ENCODE measurements around the gene LMX1B.

Gene LMX1B

DNA sequence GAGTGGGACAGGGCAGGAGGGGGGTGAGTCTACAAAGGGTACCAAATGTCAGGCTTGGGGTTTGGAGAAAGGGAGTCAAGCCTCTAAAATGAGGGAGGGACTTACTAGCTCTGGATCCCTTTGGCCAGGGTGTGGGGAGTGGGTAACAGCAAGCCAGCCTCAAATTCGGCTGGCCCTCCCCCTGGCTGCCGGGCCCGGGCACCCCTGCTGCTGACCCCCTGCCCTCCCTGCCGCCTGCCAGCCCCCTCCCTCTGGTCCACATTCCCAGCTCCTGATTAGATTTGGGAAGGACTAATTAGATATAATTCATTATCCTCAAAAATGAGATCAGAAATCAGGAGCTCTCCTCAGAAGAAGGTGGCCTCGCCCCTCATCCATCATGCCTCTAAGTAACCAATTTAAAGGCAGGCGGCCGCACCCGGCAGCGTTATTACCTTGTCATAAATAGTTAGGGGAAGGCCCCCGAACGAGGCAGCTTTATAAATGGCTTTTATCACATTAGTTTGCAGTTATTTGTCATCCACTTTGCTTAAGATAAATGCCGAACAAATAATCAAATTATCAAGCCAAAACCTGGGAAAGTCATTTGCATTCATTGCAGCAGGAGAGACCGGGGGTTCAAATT is 44.6 kb downstream of the LMX1B start:
- no peak for DNase-seq (ENCODE audit: low read depth, low spot score)
- TF ChIP-seq, protein P1, sequence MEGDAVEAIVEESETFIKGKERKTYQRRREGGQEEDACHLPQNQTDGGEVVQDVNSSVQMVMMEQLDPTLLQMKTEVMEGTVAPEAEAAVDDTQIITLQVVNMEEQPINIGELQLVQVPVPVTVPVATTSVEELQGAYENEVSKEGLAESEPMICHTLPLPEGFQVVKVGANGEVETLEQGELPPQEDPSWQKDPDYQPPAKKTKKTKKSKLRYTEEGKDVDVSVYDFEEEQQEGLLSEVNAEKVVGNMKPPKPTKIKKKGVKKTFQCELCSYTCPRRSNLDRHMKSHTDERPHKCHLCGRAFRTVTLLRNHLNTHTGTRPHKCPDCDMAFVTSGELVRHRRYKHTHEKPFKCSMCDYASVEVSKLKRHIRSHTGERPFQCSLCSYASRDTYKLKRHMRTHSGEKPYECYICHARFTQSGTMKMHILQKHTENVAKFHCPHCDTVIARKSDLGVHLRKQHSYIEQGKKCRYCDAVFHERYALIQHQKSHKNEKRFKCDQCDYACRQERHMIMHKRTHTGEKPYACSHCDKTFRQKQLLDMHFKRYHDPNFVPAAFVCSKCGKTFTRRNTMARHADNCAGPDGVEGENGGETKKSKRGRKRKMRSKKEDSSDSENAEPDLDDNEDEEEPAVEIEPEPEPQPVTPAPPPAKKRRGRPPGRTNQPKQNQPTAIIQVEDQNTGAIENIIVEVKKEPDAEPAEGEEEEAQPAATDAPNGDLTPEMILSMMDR (IDR thresholded peaks at IDR 0.05; ENCODE audit: insufficient read depth, low read length, missing control alignments) = no peak
- no peak overlapping the region for H3K4me3 ChIP-seq (ENCODE audit: low read depth, low read length)
- CTCF ChIA-PET = no interaction called here
- POLR2A ChIA-PET = no interaction called here

DNA sequence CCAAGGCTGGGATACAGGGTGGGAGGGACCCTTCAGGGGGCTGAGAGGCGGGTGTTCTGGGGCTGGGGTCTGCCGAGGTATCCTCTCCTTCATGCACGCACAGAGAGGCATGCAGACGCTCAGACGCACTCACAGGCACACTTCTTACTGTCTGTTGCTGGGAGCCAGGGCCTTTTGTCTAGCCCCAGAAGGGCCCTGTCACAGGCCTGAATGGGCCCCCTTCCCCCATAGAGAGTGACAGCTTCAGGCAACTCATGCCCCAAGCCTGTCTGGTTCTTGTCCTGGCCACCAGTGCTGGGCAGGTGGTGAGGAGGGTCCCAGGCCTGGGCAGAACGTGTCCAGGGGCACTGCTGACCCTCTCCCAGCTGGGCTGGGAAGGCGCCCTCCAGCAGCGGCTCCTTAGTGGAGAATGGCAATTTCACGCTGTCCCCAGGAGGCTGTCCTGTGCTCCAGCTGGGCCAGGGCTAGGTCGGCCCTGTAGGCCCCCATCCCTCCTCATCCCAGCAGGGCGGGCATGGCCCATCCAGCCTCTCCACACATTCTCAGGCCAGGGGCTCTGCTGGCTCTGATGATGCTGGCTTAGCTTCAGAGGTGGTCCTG is 45.3 kb downstream of the LMX1B start:
- TF ChIP-seq, protein P1 (IDR thresholded peaks at IDR 0.05; ENCODE audit: insufficient read depth, low read length, missing control alignments) = no peak
- POLR2A ChIA-PET = no interaction called here

GRCh38 chr9:126661122-126661520 is 47.4 kb downstream of the LMX1B start:
- TF ChIP-seq, protein P1 (IDR thresholded peaks at IDR 0.05; ENCODE audit: insufficient read depth, low read length, missing control alignments) = no peak
- H3K4me3 ChIP-seq (ENCODE audit: low read depth, low read length) = no peak overlapping the region
- ChIA-PET POLR2A (no interaction called here), CTCF (no interaction called here)
- DNase-seq (ENCODE audit: low read depth, low spot score) = no peak

More for the DNA sequence above, 45.3 kb downstream of the LMX1B start:
- H3K4me3 ChIP-seq (ENCODE audit: low read depth, low read length) = no peak overlapping the region
- CTCF ChIA-PET = no interaction called here
- DNase-seq (ENCODE audit: low read depth, low spot score) = no peak

DNA sequence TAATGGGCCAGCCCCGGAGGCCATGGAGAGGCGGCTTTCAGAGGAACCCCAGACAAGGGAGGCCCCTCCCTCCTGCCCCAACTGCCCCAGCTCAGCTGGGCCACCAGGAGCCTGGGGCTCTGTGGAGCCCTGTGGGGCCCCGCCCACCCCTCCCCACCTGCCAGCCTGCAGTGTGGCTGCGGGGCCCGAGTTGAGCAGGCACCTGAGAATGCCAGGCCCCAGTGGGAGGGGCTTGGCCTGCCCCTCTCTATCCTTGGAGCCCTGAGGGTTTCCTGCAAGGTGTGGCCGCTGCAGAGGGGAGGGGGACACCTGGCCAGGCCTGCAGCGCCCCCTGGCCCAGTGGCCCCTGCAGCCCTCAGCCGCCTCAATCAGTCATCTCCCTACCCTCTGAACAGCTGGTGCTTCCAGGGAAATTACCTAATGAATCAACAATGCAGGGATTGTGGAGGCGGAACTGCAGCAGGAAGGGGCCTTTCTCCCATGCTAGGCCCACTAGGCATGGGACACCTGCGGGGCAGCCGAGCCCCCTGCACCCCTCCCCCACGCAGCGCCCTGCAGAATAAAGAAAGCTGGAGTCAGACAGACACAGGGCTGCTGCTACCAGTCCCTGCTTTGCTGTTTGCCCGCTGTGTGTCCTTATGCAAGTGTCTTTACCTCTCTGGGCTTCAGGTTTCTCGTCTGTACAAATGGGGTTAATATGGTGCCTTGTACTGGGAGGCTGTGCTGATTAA is 48.0 kb downstream of the LMX1B start:
- ChIA-PET CTCF (no interaction called here), POLR2A (no interaction called here)
- TF ChIP-seq, protein P1 (IDR thresholded peaks at IDR 0.05; ENCODE audit: insufficient read depth, low read length, missing control alignments) = no peak
- DNase-seq (ENCODE audit: low read depth, low spot score) = no peak
- H3K4me3 ChIP-seq (ENCODE audit: low read depth, low read length) = no peak overlapping the region

- CTCF ChIA-PET = no interaction called here
- DNase-seq (ENCODE audit: low read depth, low spot score) = no peak
- POLR2A ChIA-PET = no interaction called here
- TF ChIP-seq, protein P1 (IDR thresholded peaks at IDR 0.05; ENCODE audit: insufficient read depth, low read length, missing control alignments) = no peak
- H3K4me3 ChIP-seq (ENCODE audit: low read depth, low read length) = no peak overlapping the region
Measured at GRCh38 chr9:126663661-126664072, 49.9 kb downstream of the LMX1B start.

DNA sequence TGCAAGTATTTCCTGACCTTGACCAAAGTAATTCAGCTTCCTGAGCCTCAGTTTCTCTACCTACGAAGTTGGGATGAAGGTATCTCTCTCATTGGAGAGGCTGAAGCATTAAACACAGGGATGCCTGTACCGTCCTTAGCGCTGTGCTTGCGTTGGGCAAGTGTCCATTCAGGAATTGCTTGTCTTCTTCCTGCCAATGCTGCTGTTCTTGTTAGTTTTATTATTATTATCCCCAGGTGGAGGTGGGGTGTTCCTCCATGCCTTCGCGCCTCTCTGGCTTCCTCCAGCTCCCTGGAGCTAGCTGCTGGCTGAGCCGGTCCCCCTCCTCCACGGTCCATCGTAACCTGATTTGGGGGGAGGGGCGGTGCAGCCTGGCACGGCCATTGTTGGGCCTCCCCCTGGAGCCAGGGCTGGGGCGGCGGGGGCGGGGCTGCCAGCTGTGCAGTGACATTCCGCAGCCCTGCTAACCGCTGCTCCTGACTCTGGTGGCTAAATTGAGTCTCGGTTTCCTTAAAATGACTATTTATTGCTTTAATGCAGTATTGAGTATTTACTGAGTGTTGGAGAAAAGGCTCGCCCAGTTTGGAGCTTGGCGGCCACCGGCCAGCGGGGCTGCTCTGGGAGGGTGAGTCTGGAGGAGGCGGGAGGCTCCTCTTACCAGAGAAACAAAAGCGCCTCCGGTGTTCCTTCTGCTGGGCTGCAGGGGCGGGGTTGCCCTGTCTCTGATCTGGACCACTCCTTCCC is 51.3 kb downstream of the LMX1B start:
- CTCF ChIA-PET = no interaction called here
- H3K4me3 ChIP-seq (ENCODE audit: low read depth, low read length) = no peak overlapping the region
- TF ChIP-seq, protein P1 (IDR thresholded peaks at IDR 0.05; ENCODE audit: insufficient read depth, low read length, missing control alignments) = no peak
- DNase-seq (ENCODE audit: low read depth, low spot score) = no peak
- POLR2A ChIA-PET = no interaction called here

Data from AG04449 (cell line).